ENCODE data around the gene SERPINA5. TPM values are rescaled to one million over a fixed set of nuclear protein-coding genes. Genes with fewer than 3 reads are reported as not detected.

Gene SERPINA5
- total RNA-seq, 4 donors from 2014 or later: 6.5 to 28.0 (median 10.2) TPM

- Histone ChIP-seq H3K9me3 (peaks cover 0 to 13% (median 0%) of the 10 kb centered on the region in 4 donors), H3K27ac (no peak overlapping the region), H3K4me1 (peaks cover 0 to 2% (median 0%) of the 10 kb centered on the region in 4 donors), H3K36me3 (no peaks in the 10 kb centered on the region), H3K4me3 (no peak overlapping the region), H3K27me3 (no peaks in the 10 kb centered on the region)
- DNase-seq (ENCODE audit: low spot score in 2 of 2): no peak
- WGBS, 2 donors: 50 to 51% methylated on average over 15 of the region's 15 CpGs
- TF ChIP-seq EP300 (IDR thresholded peaks at IDR 0.05) (no peak), CTCF (IDR thresholded peaks at IDR 0.05) (no peak), POLR2A (IDR thresholded peaks at IDR 0.05) (no peak)
Measured at GRCh38 chr14:94545131-94545841, 35.9 kb upstream of the SERPINA5 start.

DNA sequence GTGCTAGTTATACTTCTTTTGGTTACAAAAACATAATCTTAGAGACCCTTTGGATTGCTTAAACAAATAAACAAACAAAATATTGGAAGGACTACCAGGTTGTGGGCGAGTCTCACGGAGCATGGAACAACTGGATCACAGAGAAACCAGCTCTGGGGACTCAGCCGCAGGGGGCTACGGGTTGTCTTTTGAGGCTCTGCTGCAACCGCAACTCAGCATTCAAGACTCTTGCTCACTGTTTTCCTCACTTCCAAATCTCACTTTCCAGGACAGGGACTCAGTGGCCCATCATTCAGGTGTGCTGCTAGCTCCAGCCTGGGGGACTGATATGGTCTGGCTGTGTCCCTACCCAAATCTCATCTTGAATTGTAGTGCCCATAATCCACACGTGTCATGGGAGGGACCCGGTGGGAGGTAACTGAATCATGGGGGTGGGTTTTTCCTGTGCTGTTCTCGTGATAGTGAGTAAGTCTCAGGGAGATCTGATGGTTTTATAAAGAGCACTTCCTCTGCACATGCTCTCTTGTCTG, 34.0 kb upstream of the SERPINA5 start:
- 86 to 96% methylated on average over 8 of the region's 8 CpGs for WGBS, 2 donors
- no peaks in the 10 kb centered on the region for H3K27me3 ChIP-seq
- no peak overlapping the region for H3K4me3 ChIP-seq
- DNase-seq (ENCODE audit: low spot score in 2 of 2): no peak
- no peak overlapping the region for H3K27ac ChIP-seq
- peaks cover 0 to 13% (median 0%) of the 10 kb centered on the region in 4 donors for H3K9me3 ChIP-seq
- H3K4me1 ChIP-seq: peaks cover 0 to 2% (median 0%) of the 10 kb centered on the region in 4 donors
- no peak for TF ChIP-seq CTCF (IDR thresholded peaks at IDR 0.05)
- H3K36me3 ChIP-seq: no peaks in the 10 kb centered on the region

- TF ChIP-seq EP300 (IDR thresholded peaks at IDR 0.05) (no peak), POLR2A (IDR thresholded peaks at IDR 0.05) (no peak), CTCF (IDR thresholded peaks at IDR 0.05) (no peak)
- H3K9me3 ChIP-seq: peaks cover 0 to 17% (median 0%) of the 10 kb centered on the region in 4 donors
- H3K36me3 ChIP-seq: no peaks in the 10 kb centered on the region
- 62 to 91% methylated on average over 4 of the region's 4 CpGs for WGBS, 2 donors
- no peak for DNase-seq (ENCODE audit: low spot score in 2 of 2)
- H3K27me3 ChIP-seq: no peaks in the 10 kb centered on the region
- peaks cover 0 to 2% (median 0%) of the 10 kb centered on the region in 4 donors for H3K4me1 ChIP-seq
- H3K27ac ChIP-seq: no peak overlapping the region
- no peak overlapping the region for H3K4me3 ChIP-seq
Measured at GRCh38 chr14:94547726-94548125, 33.5 kb upstream of the SERPINA5 start.

- peaks cover 0 to 2% (median 0%) of the 10 kb centered on the region in 4 donors for H3K4me1 ChIP-seq
- H3K4me3 ChIP-seq: no peak overlapping the region
- H3K27ac ChIP-seq: no peak overlapping the region
- TF ChIP-seq EP300 (IDR thresholded peaks at IDR 0.05): no peak
- DNase-seq (ENCODE audit: low spot score in 2 of 2): no peak
- no peaks in the 10 kb centered on the region for H3K36me3 ChIP-seq
- no peaks in the 10 kb centered on the region for H3K27me3 ChIP-seq
- H3K9me3 ChIP-seq: peaks cover 0 to 17% (median 0%) of the 10 kb centered on the region in 4 donors
- WGBS, 2 donors: 83 to 85% methylated on average over 14 of the region's 14 CpGs
Measured at GRCh38 chr14:94548131-94548998, 32.9 kb upstream of the SERPINA5 start.

- DNase-seq (ENCODE audit: low spot score in 2 of 2): peak; percentile 39 to 68
- H3K4me3 ChIP-seq: no peak overlapping the region
- H3K27me3 ChIP-seq: no peaks in the 10 kb centered on the region
- H3K36me3 ChIP-seq: no peaks in the 10 kb centered on the region
- peaks cover 0 to 2% (median 0%) of the 10 kb centered on the region in 4 donors for H3K4me1 ChIP-seq
- TF ChIP-seq POLR2A (IDR thresholded peaks at IDR 0.05): no peak
- TF ChIP-seq CTCF (IDR thresholded peaks at IDR 0.05): peak; percentile 80 to 96 (median 84)
- TF ChIP-seq EP300 (IDR thresholded peaks at IDR 0.05): no peak
- WGBS, 2 donors: 23 to 27% methylated on average over 24 of the region's 24 CpGs
- peaks cover 0 to 23% (median 0%) of the 10 kb centered on the region in 4 donors for H3K9me3 ChIP-seq
- no peak overlapping the region for H3K27ac ChIP-seq
Measured at GRCh38 chr14:94548999-94549985, 31.9 kb upstream of the SERPINA5 start.
